IPS-11a (cell line): Measurements from ENCODE around the gene FAM83C.

Experiments
- H3K4me3 ChIP-seq: one replicate; pipeline ENCODE4 v1.5.1; 2013; ENCODE audit warnings: low read depth, low read length, control low read depth

FAM83C gene

GRCh38 chr20:35300469-35301262 lies 8.4 kb upstream of the FAM83C start:
- H3K4me3 ChIP-seq = no peak overlapping the region

DNA sequence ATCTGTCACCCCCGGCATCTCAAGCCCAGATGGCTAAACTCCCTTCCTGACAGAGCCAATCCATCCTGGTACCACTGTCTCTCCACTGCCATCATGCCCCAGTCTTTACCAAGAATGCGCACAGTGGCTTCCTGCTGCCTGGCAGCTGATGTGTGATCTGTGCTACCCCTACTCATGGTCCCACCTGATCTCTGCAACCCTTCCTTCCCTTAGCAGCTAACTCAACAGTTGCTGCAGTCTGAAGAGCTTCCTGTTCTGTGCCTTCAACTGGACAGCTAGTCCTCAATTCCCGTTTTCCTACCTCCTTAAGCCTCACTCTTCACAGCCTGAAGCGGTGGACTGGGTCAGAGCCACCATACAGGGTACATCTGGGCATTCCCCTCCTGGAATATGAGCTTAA lies 7.6 kb upstream of the FAM83C start:
- H3K4me3 ChIP-seq = no peak overlapping the region

- H3K4me3 ChIP-seq = no peak overlapping the region
Observed at GRCh38 chr20:35298264-35298663, 6.0 kb upstream of the FAM83C start.

- no peak overlapping the region for H3K4me3 ChIP-seq
Observed at GRCh38 chr20:35297740-35298139, 5.5 kb upstream of the FAM83C start.

GRCh38 chr20:35297155-35297554 lies 4.9 kb upstream of the FAM83C start:
- H3K4me3 ChIP-seq = no peak overlapping the region

GRCh38 chr20:35296101-35296554 lies 3.9 kb upstream of the FAM83C start:
- no peak overlapping the region for H3K4me3 ChIP-seq

GRCh38 chr20:35295674-35296073 lies 3.4 kb upstream of the FAM83C start:
- no peak overlapping the region for H3K4me3 ChIP-seq

DNA sequence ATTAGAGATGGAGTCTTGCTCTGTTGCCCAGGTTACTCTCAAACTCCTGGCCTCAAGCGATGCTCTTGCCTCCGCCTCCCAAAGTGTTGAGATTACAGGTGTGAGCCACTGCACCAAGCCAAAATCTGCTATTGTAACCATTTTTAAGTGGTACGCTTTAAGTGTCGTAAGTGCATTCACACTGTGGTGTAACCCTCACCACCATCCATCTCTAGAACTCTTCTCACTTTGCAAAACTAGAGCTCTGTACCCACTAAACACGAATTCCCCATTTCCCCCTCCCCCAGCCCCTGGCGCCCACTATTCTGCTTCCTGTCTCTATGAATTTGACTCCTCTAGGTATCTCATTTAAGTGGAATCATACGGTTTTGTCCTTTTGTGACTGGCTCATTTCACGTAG lies 2.8 kb upstream of the FAM83C start:
- no peak overlapping the region for H3K4me3 ChIP-seq

GRCh38 chr20:35294293-35294685 lies 2.1 kb upstream of the FAM83C start:
- H3K4me3 ChIP-seq = no peak overlapping the region

GRCh38 chr20:35293303-35294292 lies 1.4 kb upstream of the FAM83C start:
- H3K4me3 ChIP-seq = no peak overlapping the region

GRCh38 chr20:35292504-35293285 lies 470 bp upstream of the FAM83C start:
- H3K4me3 ChIP-seq = no peak overlapping the region

DNA sequence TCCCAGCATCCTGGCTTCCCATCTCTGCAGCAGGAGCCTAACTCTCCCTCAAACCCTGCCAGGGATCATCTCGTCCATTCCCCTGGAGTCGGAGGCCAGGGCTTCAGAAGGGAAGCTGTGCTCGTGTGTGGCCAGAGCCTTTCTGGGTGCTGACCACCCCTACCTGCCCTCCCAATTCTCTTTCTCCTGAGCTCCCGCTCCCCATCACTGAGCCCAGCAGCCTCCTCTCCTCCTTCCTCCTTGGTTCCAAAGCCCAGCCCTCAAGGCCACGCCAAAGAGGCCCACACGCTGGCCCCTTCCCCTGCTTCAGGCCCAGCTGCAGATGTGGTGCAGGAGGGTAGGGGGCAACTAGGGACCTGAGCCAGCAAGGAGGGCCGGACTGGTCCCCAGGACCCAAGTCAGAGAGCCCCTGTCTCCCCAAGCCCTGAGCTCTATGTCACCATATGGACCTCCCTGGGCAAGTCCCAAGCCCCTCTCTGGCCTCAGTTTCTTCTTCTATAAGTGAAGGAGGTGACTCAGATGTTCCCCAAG lies 1.3 kb downstream of the FAM83C start:
- no peak overlapping the region for H3K4me3 ChIP-seq

GRCh38 chr20:35290186-35290886 lies 1.9 kb downstream of the FAM83C start:
- no peak overlapping the region for H3K4me3 ChIP-seq

GRCh38 chr20:35288325-35289060 lies 3.7 kb downstream of the FAM83C start:
- no peak overlapping the region for H3K4me3 ChIP-seq

DNA sequence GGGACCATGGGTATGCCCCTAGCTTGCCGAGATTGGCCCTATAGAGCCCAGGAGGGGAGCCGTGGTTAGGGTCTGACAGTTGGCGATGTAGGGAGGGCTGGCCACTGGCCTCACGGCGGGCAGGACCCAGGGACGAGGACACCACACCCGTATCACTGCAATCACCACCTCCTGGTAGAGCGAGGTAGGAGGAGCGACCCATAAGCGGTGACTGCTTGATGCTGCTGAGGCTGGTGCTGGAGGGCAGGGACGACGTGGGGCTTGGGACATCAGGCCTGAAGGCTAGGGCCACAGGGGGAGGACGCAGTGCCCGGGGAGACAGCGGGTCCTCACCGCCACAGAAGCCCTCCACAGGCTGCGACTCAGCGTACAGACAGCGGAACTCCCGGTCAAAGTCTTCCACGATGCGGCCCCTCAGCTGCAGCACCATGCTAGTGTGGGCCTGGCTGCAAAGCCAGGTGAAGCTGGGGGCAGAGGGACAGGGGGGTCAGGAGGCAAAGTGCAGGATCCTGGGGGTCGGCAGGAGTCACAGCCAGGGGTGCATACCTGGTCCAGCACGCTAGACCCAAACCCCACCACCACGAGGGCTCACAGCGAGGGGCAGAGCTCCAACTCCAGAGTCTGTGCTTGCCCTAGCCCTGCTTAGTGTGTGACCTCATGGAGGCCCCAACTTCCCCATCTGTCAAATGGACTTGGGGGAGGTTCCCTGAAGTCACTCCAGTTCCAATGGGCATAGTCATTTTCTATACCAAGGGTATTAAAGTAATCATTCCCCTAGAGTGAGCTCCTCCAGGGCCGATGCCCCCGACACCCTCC lies 4.5 kb downstream of the FAM83C start:
- no peak overlapping the region for H3K4me3 ChIP-seq

DNA sequence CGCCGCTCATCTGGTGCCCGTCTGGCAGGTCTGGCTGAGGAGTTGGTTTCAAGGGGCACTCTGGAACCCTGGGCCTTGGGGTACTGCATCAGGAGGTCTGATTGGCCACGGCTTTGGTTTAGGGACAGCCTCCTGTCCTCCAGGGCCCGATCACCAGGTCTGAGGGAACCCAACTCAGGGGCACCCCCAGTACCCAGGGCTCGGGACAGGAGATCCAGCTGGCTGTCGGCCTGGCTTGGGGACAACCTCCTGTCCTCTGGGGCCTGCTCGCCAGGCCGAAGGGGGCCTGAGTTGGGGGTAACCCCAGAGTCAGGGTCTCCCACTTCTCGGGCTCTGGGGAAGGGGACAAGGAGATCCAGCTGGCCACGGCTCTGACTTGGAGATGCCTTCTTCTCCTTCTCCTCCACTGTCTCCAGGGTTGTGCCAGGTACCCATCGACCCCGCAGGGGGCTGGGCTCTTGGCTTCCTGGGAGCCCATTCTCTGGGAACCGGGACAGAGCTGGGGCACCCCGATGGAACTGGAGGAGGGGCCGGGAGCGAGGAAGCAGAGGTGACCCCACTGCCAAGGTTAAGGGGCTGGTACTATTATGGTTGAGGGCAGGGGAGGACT lies 5.2 kb downstream of the FAM83C start:
- no peak overlapping the region for H3K4me3 ChIP-seq

- no peak overlapping the region for H3K4me3 ChIP-seq
Observed at GRCh38 chr20:35286077-35286898, 5.9 kb downstream of the FAM83C start.

DNA sequence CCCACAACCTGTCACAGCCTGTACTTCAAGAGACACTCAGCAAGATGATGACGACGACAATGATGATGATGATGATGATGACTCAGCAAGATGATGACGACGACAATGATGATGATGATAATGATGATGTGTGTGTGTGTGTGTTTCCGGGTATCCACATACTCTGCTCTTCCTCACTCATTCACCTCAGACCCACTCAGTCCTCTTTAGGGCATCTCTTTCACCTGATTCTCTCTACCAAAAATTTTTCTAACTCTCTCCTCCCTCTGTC lies 6.5 kb downstream of the FAM83C start:
- no peak overlapping the region for H3K4me3 ChIP-seq
